GM19463 (cell line): Measurements from ENCODE around the gene COQ8B.

Experiments used
- ATAC-seq: cut with Tn5 transposase; IDR thresholded peaks from one replicate; pipeline ENCODE4 v1.9.1; 2021; ENCODE audit warnings: mild to moderate bottlenecking, moderate library complexity; ENCODE audit not compliant: unreplicated experiment

Gene COQ8B

GRCh38 chr19:40718774-40719391, 2.2 kb upstream of the COQ8B start:
- no peak for ATAC-seq

DNA sequence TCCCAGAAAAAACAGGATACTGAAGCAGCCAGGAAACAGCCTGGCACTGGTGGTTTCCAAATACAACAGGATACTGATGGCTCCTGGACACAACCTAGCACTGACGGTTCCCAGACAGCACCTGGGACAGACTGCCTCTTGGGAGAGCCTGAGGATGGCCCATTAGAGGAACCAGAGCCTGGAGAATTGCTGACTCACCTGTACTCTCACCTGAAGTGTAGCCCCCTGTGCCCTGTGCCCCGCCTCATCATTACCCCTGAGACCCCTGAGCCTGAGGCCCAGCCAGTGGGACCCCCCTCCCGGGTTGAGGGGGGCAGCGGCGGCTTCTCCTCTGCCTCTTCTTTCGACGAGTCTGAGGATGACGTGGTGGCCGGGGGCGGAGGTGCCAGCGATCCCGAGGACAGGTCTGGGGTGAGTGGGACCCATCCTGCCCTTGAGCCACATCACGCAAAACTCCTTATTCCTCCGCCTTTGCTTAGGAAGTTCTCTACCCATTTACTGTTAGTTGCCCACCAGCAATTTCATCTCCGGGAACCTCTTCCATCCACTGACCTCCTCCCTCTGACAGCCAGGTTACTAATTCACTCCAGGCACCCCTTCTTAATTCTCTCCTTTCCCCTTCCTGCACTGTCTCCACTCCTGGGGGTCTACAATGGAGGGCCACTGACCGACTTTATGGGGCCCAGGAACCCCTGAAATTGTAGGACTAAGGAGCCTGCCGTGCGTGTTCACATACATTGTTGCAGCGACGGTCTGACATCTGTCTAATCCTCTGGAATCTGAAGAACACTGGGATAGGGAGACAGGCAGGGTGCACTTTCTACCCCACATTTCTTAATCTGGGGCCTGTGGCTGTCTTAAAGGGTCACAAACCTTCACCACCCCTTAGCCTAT, 1.4 kb upstream of the COQ8B start:
- no peak for ATAC-seq

DNA sequence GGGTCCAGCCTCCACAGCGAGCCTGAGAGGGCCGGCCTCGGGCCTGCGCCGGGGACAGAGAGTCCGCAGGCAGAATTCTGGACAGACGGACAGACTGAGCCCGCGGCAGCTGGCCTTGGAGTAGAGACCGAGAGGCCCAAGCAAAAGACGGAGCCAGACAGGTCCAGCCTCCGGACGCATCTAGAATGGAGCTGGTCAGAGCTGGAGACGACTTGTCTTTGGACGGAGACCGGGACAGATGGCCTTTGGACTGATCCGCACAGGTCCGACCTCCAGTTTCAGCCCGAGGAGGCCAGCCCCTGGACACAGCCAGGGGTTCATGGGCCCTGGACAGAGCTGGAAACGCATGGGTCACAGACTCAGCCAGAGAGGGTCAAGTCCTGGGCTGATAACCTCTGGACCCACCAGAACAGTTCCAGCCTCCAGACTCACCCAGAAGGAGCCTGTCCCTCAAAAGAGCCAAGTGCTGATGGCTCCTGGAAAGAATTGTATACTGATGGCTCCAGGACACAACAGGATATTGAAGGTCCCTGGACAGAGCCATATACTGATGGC, 716 bp upstream of the COQ8B start:
- ATAC-seq: no peak

- no peak for ATAC-seq
These were observed 630 bp downstream of the COQ8B start for GRCh38 chr19:40716031-40716481.

DNA sequence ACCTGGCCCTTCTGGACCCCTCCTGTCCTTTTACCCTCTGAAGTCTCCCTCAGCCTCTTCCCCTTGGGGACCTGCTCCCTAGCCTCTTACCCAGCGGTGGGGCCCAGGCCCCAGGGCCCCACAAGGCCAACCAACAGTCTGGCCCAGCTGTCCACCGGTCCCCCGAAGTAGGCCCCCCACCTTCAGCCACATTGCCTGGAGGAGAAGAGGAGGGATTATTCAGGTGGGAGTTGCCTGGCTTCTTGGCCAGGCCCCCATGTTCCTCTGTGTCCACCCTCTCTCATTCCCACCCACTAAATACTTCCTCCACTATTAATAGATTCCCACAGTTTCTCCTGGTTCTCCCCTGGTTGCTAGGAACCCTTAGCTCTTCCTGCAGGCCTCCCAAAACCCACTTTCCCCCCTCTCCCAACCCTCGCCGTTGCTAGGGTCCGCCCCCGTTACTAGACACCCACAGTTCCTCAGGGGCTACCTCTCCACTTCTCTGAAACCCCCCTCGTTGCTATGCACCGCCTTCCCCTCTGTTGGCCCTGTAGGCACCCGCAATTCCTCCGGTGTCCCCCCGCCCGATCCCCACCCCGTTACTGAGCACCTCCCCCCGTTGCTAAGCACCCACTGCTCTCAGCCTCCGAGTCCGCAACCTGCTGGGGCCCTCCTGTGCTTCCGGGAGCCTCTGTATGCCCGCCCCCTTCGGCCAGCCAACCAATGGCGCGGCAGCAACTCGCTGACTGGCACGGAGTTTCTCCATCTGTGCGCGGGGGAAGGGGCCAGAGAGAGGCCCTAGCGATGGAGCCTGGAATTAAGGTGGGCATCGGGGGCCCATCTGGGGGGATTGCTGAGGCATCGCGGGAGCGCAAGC, 2.0 kb downstream of the COQ8B start:
- peak; percentile 68 for ATAC-seq

DNA sequence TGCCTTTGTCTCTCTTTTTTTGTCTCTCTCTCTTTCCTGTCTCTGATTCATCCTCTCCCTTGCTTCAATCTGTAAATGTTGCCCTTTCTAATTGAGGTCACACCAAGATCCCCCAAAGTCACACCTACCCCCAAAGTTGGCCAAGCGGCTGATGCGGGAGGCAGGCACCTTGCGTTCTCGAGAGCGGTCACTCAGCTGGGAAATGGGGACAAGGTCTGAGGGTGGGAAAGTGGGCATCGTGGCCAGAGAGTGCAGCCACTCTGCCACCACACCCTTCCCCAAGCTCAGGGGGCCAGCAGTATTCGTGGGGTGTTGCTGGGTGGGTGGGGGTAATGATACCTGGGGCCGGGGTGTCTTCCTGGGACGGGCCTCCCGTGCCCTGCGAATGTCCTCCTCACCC, 2.7 kb downstream of the COQ8B start:
- no peak for ATAC-seq

DNA sequence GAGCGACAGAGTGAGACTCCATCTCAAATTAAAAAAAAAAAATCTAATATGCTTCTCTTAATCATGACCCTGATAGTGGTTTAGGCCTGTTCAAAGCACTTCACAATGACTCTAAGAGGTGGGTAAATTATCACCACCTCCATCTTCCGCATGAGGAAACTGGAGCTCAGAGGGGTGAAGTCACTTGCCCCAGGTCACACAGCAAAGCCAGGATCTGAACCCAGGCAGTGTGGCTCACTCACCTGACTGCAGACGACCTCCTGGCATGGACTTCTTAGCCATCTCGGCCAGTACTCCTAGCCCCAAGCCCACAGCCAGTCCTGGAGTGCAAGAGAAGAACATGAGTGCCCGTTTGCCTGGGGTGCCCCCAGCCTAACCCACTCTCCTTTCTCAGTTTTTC, 6.9 kb downstream of the COQ8B start:
- no peak for ATAC-seq

- ATAC-seq: no peak
These were observed 9.1 kb downstream of the COQ8B start for GRCh38 chr19:40707615-40708014.

DNA sequence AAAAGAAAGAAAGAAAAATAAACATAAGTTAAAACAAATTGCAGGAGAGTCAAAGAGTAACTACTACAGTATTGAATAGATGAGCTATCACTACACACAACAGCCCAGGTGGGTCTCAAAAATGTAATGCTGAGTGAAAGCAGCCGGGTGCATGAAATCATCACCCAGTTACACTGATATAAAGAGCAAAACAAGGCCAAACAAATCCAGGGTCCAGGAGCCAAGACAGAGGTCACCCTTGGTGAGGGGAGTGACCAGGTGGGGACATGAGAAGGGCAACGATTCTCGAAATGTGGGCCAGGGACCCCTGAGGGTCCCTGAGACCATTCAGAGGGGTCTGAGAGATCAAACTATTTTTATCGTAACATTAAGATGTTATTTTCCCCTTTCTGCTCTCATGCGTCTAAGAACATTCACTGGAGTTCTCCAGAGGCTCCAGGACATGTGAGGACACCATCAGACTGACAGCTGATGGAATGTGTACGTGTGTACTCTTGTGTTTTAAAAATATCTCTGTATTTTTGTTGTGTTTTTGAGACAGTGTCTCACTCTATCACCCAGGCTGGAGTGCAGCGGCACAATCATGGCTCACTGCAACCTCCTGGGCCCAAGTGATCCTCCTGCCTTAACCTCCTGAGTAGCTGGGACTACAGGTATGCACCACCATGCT, 10.6 kb downstream of the COQ8B start:
- no peak for ATAC-seq

GRCh38 chr19:40705362-40705651, 11.4 kb downstream of the COQ8B start:
- ATAC-seq: no peak

GRCh38 chr19:40704491-40705361, 12.0 kb downstream of the COQ8B start:
- no peak for ATAC-seq

GRCh38 chr19:40703029-40703755, 13.5 kb downstream of the COQ8B start:
- no peak for ATAC-seq

DNA sequence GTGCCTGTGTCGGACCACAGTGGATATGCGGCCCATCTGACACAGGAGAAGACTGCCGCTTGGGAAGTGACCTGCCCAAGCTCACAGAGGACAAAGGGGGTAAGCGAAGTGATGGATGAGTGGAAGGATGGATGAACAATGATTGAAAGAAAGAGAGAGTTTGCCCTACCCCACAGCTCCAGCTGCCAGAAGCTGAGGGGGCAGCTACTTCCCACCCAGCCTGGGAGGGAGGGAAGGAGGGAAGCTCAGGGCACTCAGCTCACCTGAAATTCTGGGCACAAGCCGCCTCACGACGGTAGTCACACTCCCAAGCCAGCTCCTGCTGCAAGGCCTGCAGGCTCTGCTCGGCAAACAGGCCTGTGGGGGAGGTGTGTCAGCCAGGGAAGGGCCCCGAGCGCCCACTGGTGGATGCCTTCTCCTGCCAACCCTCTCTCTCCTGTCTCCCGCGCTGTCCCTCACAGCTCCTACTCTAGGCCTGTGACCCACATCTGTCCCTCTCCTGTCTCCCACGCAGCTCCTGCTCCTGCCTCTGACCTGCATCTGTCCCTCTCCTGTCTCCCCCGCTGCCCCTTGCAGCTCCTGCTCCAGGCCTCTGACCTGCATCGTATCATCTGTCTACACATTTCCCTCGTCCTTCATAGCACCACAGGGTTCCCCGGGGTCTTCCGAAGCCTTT, 14.2 kb downstream of the COQ8B start:
- no peak for ATAC-seq

DNA sequence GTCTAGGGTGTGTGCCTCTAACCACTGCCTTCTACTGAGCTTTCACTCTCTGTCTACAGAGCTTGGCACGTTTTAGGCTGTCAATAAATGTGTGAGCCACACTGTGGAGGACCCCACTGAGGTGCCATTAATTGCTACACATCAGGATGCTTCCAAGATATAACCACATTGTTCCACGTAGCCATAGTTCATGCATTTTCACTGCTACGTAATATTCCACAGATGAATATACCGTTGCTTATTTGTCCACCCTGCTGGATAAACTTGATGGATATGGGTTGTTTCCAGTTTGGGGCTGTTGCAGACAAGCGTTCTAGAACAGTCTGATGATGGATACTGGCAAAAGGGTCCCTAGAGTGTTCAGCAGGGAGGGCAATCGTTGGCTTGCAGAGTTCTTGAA, 14.9 kb downstream of the COQ8B start:
- no peak for ATAC-seq

- ATAC-seq: no peak
These were observed 16.6 kb downstream of the COQ8B start for GRCh38 chr19:40700083-40700482.

GRCh38 chr19:40697007-40697406, 19.7 kb downstream of the COQ8B start:
- no peak for ATAC-seq

GRCh38 chr19:40695881-40696280, 20.8 kb downstream of the COQ8B start:
- no peak for ATAC-seq

GRCh38 chr19:40693896-40694295, 22.8 kb downstream of the COQ8B start:
- ATAC-seq: no peak
